GM12864 (cell line): ENCODE measurements around the gene IL18.

ENCODE experiments used
- DNase-seq: peaks from one replicate; pipeline ENCODE4 v3.0.0-alpha.2; 2011; ENCODE audit warnings: low read depth
- H3K4me3 ChIP-seq: 2 replicates; pipeline ENCODE4 v1.5.1; 2011; ENCODE audit warnings: mild to moderate bottlenecking, low read depth, low read length, control low read depth
- CTCF ChIP-seq: IDR thresholded peaks from 2 replicates; pipeline ENCODE4 v1.5.1; 2011; ENCODE audit warnings: low read depth, mild to moderate bottlenecking, moderate library complexity, low read length, control low read depth, inconsistent platforms; ENCODE audit errors: missing control alignments

The IL18 gene

GRCh38 chr11:112134473-112134872, 29.4 kb downstream of the IL18 start:
- DNase-seq: no peak
- no peak overlapping the region for H3K4me3 ChIP-seq
- TF ChIP-seq CTCF: no peak

- no peak for TF ChIP-seq CTCF
- H3K4me3 ChIP-seq: no peak overlapping the region
- no peak for DNase-seq
These were observed 31.2 kb downstream of the IL18 start for GRCh38 chr11:112132737-112133136.

- no peak for TF ChIP-seq CTCF
- H3K4me3 ChIP-seq: no peak overlapping the region
- DNase-seq: no peak
These were observed 34.2 kb downstream of the IL18 start for GRCh38 chr11:112129656-112130055.

GRCh38 chr11:112128483-112129121, 35.3 kb downstream of the IL18 start:
- TF ChIP-seq CTCF: no peak
- DNase-seq: no peak
- no peak overlapping the region for H3K4me3 ChIP-seq

GRCh38 chr11:112127056-112127455, 36.8 kb downstream of the IL18 start:
- TF ChIP-seq CTCF: no peak
- no peak overlapping the region for H3K4me3 ChIP-seq
- DNase-seq: no peak

GRCh38 chr11:112123129-112123528, 40.8 kb downstream of the IL18 start:
- no peak for TF ChIP-seq CTCF
- DNase-seq: no peak
- no peak overlapping the region for H3K4me3 ChIP-seq

- no peak overlapping the region for H3K4me3 ChIP-seq
- TF ChIP-seq CTCF: no peak
- no peak for DNase-seq
These were observed 41.8 kb downstream of the IL18 start for GRCh38 chr11:112121981-112122615.
